DND-41 (cell line): ENCODE results near the gene TXNRD1.
A peak's percentile ranks its signal among the peaks of the same experiment; 100 is the strongest.

ENCODE experiments used
- ATAC-seq: fragments of 200-7000 bp; cut with Tn5 transposase; 3 replicates; pipeline ENCODE4 v1.9.1; 2021; ENCODE audit warnings: low read depth; ENCODE audit not compliant: insufficient read depth
- DNase-seq: peaks from one replicate; pipeline ENCODE4 v3.0.0-alpha.2; 2020
- H2AFZ ChIP-seq: 2 replicates; pipeline ENCODE4 v1.6.0; 2012; ENCODE audit warnings: low read depth, low read length
- H3K27ac ChIP-seq: 2 replicates; pipeline ENCODE4 v1.5.1; 2012; ENCODE audit warnings: low read length, inconsistent platforms
- H3K27me3 ChIP-seq: fragments of 200-600 bp; sonication (generic); 2 replicates; pipeline ENCODE4 v1.6.0; 2012; ENCODE audit warnings: low read length, mild to moderate bottlenecking, inconsistent platforms; ENCODE audit not compliant: insufficient read depth, poor library complexity
- H3K36me3 ChIP-seq: 2 replicates; pipeline ENCODE4 v1.5.1; 2012; ENCODE audit warnings: low read length, inconsistent platforms; ENCODE audit not compliant: insufficient read depth
- H3K4me1 ChIP-seq: 2 replicates; pipeline ENCODE4 v1.5.1; 2012; ENCODE audit warnings: mild to moderate bottlenecking, low read length; ENCODE audit not compliant: insufficient read depth
- H3K4me2 ChIP-seq: 2 replicates; pipeline ENCODE4 v1.6.0; 2012; ENCODE audit warnings: mild to moderate bottlenecking, moderate library complexity, low read length, inconsistent platforms; ENCODE audit not compliant: insufficient read depth
- H3K4me3 ChIP-seq, 2 experiments: fragments of 200-600 bp in 1 of 2; shearing (Covaris generic) in 1 of 2; 2 replicates each; pipeline ENCODE4 v1.5.1; 2012 to 2016; ENCODE audit warnings: inconsistent platforms in 2 of 2, low read length in 2 of 2, mild to moderate bottlenecking in 2 of 2, low read depth in 1 of 2, moderate library complexity in 1 of 2
- H3K79me2 ChIP-seq: 2 replicates; pipeline ENCODE4 v1.6.0; 2012; ENCODE audit warnings: low read length, inconsistent platforms; ENCODE audit not compliant: insufficient read depth
- H3K9ac ChIP-seq: 2 replicates; pipeline ENCODE4 v1.6.0; 2012; ENCODE audit warnings: low read depth, mild to moderate bottlenecking, inconsistent platforms, low read length, moderate library complexity
- H3K9me3 ChIP-seq: 2 replicates; pipeline ENCODE4 v1.5.1; 2012; ENCODE audit warnings: low read length, moderate library complexity, mild to moderate bottlenecking, inconsistent platforms; ENCODE audit not compliant: insufficient read depth, severe bottlenecking
- H4K20me1 ChIP-seq: 2 replicates; pipeline ENCODE4 v1.6.0; 2012; ENCODE audit warnings: low read length; ENCODE audit not compliant: insufficient read depth
- EZH2 ChIP-seq: IDR thresholded peaks from 3 replicates; pipeline ENCODE4 v1.6.1; 2012; ENCODE audit warnings: borderline replicate concordance, low read depth, mild to moderate bottlenecking, moderate library complexity, low read length, inconsistent platforms; ENCODE audit not compliant: severe bottlenecking
- TF ChIP-seq, protein P1 (sequence below): IDR thresholded peaks from 2 replicates; pipeline ENCODE4 v1.5.1; 2012; ENCODE audit warnings: borderline replicate concordance, low read length, moderate library complexity, mild to moderate bottlenecking; ENCODE audit not compliant: poor library complexity, severe bottlenecking; ENCODE audit errors: extremely low read depth

TXNRD1 gene

DNA sequence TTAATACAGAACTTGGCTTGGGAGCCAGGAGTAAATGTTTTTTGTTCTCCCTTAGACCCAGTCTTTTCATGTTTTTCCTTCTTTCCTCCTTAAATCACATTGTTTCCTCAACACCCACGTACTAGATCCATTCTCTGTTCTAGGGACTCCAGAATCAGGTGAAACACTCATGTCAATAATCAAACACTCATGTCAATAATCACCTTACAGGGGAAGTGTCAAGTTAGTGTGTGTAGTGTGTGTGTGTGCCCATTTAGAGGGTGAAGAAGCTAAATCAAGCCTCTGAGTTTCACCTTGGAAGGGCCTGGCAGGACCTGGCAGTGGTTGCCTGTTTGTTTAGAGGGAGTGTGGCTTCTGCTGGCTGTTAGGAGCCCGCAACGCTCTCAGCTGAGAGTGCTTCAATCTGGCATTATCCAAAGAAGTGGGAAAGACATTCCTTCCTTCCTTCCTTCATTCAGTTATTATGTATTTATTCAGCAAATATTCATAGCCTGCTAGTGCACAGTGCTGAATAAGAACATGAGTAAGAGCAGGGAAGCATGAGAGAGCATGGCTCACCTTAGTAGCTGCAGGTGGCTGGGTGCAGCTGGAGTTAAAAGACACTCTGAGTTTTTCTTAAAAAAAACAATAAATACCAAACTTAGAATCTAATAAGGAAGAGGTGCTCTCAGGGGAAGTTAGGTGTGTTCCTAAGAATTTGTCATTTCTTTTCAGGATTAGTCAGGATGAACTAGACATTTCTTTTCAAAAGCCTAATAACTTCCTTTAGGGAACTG, 70.3 kb downstream of the TXNRD1 start:
- peak overlapping the region; percentile 94 for H3K27ac ChIP-seq
- DNase-seq (no peak), ATAC-seq (no peak)
- H2AFZ ChIP-seq, result peak overlapping the region; percentile 94
- peaks cover 6% of the 10 kb centered on the region; the same call in 1 of the 2 replicates for H3K36me3 ChIP-seq
- peak overlapping the region; percentile 67 to 89; a peak in 2 of 4 replicates for H3K4me3 ChIP-seq
- H3K27me3 ChIP-seq, result no peaks in the 10 kb centered on the region
- no peak for TF ChIP-seq EZH2
- TF ChIP-seq, protein P1, sequence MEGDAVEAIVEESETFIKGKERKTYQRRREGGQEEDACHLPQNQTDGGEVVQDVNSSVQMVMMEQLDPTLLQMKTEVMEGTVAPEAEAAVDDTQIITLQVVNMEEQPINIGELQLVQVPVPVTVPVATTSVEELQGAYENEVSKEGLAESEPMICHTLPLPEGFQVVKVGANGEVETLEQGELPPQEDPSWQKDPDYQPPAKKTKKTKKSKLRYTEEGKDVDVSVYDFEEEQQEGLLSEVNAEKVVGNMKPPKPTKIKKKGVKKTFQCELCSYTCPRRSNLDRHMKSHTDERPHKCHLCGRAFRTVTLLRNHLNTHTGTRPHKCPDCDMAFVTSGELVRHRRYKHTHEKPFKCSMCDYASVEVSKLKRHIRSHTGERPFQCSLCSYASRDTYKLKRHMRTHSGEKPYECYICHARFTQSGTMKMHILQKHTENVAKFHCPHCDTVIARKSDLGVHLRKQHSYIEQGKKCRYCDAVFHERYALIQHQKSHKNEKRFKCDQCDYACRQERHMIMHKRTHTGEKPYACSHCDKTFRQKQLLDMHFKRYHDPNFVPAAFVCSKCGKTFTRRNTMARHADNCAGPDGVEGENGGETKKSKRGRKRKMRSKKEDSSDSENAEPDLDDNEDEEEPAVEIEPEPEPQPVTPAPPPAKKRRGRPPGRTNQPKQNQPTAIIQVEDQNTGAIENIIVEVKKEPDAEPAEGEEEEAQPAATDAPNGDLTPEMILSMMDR, result no peak
- H3K9me3 ChIP-seq, result no peaks in the 10 kb centered on the region
- peaks cover 9% of the 10 kb centered on the region; the same call in 1 of the 2 replicates for H4K20me1 ChIP-seq
- H3K79me2 ChIP-seq, result peaks cover 39% of the 10 kb centered on the region
- peak overlapping the region; percentile 76 for H3K9ac ChIP-seq
- H3K4me2 ChIP-seq, result peak overlapping the region; percentile 89
- peaks cover 35% of the 10 kb centered on the region for H3K4me1 ChIP-seq

DNA sequence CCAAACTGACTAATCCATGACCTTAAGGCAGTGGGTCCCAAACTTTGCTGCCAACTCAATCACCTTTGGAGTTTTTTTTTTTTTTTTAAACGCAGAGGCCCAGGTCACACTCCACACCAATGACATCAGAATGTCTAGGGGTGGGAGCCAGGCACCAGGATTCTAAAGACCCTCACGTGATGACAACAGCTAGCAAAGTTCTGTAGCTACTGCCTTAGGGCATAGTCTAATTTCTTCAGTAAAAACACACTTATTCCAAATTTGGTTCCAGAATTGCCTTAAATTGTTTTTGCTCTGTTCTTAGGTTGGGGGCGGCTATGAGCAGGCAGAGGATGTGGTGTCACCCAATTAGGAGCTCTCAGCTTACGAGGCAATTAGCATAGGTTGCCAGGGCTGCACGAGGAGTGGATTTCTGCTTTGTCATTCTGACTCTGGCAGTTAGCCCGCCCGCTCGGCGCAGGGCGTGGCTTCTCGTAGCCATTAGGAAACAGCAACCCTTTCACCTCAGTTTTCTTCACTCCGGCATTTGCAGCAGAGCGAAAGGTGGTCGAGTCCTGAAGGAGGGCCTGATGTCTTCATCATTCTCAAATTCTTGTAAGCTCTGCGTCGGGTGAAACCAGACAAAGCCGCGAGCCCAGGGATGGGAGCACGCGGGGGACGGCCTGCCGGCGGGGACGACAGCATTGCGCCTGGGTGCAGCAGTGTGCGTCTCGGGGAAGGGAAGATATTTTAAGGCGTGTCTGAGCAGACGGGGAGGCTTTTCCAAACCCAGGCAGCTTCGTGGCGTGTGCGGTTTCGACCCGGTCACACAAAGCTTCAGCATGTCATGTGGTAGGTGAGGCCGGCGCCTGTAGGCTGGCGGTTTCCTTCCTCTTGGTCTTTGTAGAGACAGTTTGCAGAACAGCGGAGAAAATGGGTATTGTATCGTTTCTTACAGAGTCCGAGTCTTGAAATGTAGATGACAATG, 71.2 kb downstream of the TXNRD1 start:
- Histone ChIP-seq H3K79me2 (peaks cover 44% of the 10 kb centered on the region), H3K4me2 (peak overlapping the region; percentile 89), H4K20me1 (peaks cover 9% of the 10 kb centered on the region; the same call in 1 of the 2 replicates), H3K4me3 (peak overlapping the region; percentile 67 to 89), H3K36me3 (peaks cover 11% of the 10 kb centered on the region), H3K9me3 (no peaks in the 10 kb centered on the region), H3K9ac (peak overlapping the region; percentile 76), H3K27me3 (no peaks in the 10 kb centered on the region), H2AFZ (peak overlapping the region; percentile 94), H3K4me1 (peaks cover 36% of the 10 kb centered on the region), H3K27ac (peak overlapping the region; percentile 94)
- TF ChIP-seq, protein P1, result no peak
- no peak for TF ChIP-seq EZH2
- ATAC-seq (peak; percentile 90), DNase-seq (peak; percentile 96)

DNA sequence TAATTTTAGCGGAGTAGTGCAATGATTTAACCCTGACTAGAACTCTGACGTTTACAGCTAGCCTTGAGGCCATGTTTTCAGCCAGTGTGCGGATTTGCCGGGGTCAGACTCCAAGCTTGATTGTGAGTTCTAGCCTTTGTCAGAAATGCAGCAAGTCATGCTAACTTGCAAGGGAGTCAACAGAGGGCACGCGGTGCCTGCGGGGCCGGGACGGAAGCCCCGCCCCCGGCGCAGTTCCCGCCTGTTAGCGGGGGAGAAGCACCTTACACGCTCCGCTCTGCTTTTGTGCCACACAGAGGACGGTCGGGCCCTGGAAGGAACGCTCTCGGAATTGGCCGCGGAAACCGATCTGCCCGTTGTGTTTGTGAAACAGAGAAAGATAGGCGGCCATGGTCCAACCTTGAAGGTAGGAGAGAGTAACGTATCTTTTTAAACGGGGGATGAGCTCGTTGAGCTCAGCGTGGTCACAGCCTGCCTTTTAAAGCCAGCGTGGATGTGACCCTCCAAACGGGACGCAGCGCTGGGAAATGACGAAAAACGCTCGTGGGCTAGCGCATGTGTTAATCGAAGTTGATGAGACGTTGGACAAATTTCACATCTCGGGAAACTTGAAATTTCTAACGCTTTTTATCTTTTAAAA, 73.2 kb downstream of the TXNRD1 start:
- no peaks in the 10 kb centered on the region for H3K9me3 ChIP-seq
- H3K27ac ChIP-seq, result peak overlapping the region; percentile 90
- peaks cover 24% of the 10 kb centered on the region; the same call in 1 of the 2 replicates for H4K20me1 ChIP-seq
- TF ChIP-seq EZH2, result no peak
- TF ChIP-seq, protein P1, result peak; percentile 33
- peak overlapping the region; percentile 75 for H2AFZ ChIP-seq
- H3K4me3 ChIP-seq, result peak overlapping the region; percentile 67 to 89
- ATAC-seq, result peak; percentile 77
- peaks cover 64% of the 10 kb centered on the region for H3K79me2 ChIP-seq
- peak; percentile 91 for DNase-seq
- peaks cover 29% of the 10 kb centered on the region for H3K36me3 ChIP-seq
- peak overlapping the region; percentile 89 for H3K4me2 ChIP-seq
- peaks cover 36% of the 10 kb centered on the region for H3K4me1 ChIP-seq
- H3K9ac ChIP-seq, result peak overlapping the region; percentile 76
- H3K27me3 ChIP-seq, result no peaks in the 10 kb centered on the region
